22Rv1 (cell line): Measurements from ENCODE around the gene USP24.

Experiments used
- CTCF ChIP-seq: fragments of 450-650 bp; IDR thresholded peaks from 2 replicates; pipeline ENCODE4 v1.5.1; 2017; ENCODE audit warnings: mild to moderate bottlenecking
- ZFX ChIP-seq: fragments of 450-650 bp; IDR thresholded peaks from 2 replicates; pipeline ENCODE4 v1.6.1; 2017; ENCODE audit warnings: antibody characterized with exemption, borderline replicate concordance

GRCh38 chr1:55195521-55196233 lies 19.5 kb downstream of the USP24 start:
- TF ChIP-seq CTCF, result no peak
- TF ChIP-seq ZFX, result no peak
